ENCODE data around the gene CRYGD.

- TF ChIP-seq CTCF (IDR thresholded peaks at IDR 0.05) (no peak), POLR2A (IDR thresholded peaks at IDR 0.05) (no peak)
Measured at GRCh38 chr2:208142925-208143799, 18.8 kb upstream of the CRYGD start.

Data from heart left ventricle (tissue), 13 donors.